ENCODE results near the gene PPM1B.

- TF ChIP-seq, protein P1, sequence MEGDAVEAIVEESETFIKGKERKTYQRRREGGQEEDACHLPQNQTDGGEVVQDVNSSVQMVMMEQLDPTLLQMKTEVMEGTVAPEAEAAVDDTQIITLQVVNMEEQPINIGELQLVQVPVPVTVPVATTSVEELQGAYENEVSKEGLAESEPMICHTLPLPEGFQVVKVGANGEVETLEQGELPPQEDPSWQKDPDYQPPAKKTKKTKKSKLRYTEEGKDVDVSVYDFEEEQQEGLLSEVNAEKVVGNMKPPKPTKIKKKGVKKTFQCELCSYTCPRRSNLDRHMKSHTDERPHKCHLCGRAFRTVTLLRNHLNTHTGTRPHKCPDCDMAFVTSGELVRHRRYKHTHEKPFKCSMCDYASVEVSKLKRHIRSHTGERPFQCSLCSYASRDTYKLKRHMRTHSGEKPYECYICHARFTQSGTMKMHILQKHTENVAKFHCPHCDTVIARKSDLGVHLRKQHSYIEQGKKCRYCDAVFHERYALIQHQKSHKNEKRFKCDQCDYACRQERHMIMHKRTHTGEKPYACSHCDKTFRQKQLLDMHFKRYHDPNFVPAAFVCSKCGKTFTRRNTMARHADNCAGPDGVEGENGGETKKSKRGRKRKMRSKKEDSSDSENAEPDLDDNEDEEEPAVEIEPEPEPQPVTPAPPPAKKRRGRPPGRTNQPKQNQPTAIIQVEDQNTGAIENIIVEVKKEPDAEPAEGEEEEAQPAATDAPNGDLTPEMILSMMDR (IDR thresholded peaks at IDR 0.05 in 2 of 3, conservative IDR thresholded peaks at IDR 0.05 in 1 of 3; ENCODE audit: control insufficient read depth in 2 of 3, extremely low read depth in 1 of 3, insufficient read depth in 1 of 3, low read depth in 3 of 3, low read length in 3 of 3), result no peak
- no peak for TF ChIP-seq RCOR1 (conservative IDR thresholded peaks at IDR 0.05; ENCODE audit: low read depth, low read length)
- no peak for TF ChIP-seq RAD21 (IDR thresholded peaks at IDR 0.05; ENCODE audit: insufficient read depth, low read depth, low read length)
- TF ChIP-seq, protein P2, sequence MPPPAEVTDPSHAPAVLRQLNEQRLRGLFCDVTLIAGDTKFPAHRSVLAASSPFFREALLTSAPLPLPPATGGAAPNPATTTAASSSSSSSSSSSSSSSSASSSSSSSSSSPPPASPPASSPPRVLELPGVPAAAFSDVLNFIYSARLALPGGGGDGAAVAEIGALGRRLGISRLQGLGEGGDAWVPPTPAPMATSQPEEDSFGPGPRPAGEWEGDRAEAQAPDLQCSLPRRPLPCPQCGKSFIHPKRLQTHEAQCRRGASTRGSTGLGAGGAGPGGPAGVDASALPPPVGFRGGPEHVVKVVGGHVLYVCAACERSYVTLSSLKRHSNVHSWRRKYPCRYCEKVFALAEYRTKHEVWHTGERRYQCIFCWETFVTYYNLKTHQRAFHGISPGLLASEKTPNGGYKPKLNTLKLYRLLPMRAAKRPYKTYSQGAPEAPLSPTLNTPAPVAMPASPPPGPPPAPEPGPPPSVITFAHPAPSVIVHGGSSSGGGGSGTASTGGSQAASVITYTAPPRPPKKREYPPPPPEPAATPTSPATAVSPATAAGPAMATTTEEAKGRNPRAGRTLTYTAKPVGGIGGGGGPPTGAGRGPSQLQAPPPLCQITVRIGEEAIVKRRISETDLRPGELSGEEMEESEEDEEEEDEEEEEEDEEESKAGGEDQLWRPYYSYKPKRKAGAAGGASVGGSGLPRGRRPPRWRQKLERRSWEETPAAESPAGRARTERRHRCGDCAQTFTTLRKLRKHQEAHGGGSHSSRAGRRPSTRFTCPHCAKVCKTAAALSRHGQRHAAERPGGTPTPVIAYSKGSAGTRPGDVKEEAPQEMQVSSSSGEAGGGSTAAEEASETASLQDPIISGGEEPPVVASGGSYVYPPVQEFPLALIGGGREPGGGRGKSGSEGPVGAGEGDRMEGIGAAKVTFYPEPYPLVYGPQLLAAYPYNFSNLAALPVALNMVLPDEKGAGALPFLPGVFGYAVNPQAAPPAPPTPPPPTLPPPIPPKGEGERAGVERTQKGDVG (CRISPR knock-in tag; IDR thresholded peaks at IDR 0.05), result no peak
- no peak for TF ChIP-seq RBBP5 (conservative IDR thresholded peaks at IDR 0.05)
- TF ChIP-seq, protein P3, sequence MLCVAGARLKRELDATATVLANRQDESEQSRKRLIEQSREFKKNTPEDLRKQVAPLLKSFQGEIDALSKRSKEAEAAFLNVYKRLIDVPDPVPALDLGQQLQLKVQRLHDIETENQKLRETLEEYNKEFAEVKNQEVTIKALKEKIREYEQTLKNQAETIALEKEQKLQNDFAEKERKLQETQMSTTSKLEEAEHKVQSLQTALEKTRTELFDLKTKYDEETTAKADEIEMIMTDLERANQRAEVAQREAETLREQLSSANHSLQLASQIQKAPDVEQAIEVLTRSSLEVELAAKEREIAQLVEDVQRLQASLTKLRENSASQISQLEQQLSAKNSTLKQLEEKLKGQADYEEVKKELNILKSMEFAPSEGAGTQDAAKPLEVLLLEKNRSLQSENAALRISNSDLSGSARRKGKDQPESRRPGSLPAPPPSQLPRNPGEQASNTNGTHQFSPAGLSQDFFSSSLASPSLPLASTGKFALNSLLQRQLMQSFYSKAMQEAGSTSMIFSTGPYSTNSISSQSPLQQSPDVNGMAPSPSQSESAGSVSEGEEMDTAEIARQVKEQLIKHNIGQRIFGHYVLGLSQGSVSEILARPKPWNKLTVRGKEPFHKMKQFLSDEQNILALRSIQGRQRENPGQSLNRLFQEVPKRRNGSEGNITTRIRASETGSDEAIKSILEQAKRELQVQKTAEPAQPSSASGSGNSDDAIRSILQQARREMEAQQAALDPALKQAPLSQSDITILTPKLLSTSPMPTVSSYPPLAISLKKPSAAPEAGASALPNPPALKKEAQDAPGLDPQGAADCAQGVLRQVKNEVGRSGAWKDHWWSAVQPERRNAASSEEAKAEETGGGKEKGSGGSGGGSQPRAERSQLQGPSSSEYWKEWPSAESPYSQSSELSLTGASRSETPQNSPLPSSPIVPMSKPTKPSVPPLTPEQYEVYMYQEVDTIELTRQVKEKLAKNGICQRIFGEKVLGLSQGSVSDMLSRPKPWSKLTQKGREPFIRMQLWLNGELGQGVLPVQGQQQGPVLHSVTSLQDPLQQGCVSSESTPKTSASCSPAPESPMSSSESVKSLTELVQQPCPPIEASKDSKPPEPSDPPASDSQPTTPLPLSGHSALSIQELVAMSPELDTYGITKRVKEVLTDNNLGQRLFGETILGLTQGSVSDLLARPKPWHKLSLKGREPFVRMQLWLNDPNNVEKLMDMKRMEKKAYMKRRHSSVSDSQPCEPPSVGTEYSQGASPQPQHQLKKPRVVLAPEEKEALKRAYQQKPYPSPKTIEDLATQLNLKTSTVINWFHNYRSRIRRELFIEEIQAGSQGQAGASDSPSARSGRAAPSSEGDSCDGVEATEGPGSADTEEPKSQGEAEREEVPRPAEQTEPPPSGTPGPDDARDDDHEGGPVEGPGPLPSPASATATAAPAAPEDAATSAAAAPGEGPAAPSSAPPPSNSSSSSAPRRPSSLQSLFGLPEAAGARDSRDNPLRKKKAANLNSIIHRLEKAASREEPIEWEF (IDR thresholded peaks at IDR 0.05; ENCODE audit: insufficient replicate concordance, low read depth, low read length), result no peak
Observed at GRCh38 chr2:44192646-44193045, 24.0 kb downstream of the PPM1B start.

Data from GM12878 (cell line).